GM21576 (cell line): ENCODE measurements around the gene CSDE1.

Experiments
- ATAC-seq: cut with Tn5 transposase; IDR thresholded peaks from one replicate; pipeline ENCODE4 v1.9.1; 2021; ENCODE audit warnings: mild to moderate bottlenecking, moderate library complexity; ENCODE audit not compliant: unreplicated experiment

The CSDE1 gene

GRCh38 chr1:114668784-114669561 lies 88.8 kb downstream of the CSDE1 start:
- ATAC-seq = no peak

DNA sequence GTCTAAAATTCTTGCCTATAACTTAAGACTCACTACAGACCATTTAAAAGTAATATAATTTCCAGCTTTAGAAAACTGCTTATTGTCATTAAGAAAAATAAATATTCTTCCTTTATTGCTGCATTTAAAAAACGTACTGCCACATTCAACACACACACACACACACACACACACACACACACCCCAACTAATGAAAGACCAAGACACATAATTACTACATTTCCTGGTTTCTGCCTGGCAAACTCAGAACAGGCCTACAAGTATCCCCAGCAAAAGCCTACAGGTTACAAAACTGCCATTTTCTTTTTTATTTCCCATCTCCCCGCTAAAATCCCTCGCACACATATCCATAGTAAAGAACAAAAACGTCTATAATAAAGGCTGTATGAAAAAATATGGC lies 89.4 kb downstream of the CSDE1 start:
- no peak for ATAC-seq

DNA sequence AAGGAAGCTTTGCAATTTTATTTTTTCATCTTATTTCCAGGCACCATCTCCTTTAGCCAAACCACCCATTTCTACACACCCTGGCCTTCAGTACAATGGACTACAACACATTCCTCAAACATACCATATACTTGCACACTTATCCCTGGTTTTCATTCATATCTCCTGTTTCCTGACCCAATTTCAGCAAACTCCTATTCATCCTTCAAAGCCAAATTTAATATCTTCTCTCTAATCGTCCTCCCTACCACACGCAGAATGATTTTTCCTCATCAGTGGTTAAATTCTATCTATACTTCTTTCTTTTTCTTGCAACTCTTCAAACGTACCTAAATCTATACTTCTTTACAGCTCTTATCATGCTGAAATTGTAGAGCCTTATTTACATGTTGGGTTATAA lies 90.8 kb downstream of the CSDE1 start:
- ATAC-seq = no peak
